ENCODE data around the gene ARMC9.
"Not testable (repeated sequence)": the region's sequence is repeated elsewhere in the genome, so short reads cannot be mapped to it uniquely, and the experiment has no call there.

ARMC9 gene

GRCh38 chr2:231287696-231288095 is 89.3 kb downstream of the ARMC9 start:
- no peak for DNase-seq (ENCODE audit: low read depth)

- no peak for DNase-seq (ENCODE audit: low read depth)
These were observed 90.2 kb downstream of the ARMC9 start for GRCh38 chr2:231288590-231288989.

- no peak for DNase-seq (ENCODE audit: low read depth)
These were observed 92.0 kb downstream of the ARMC9 start for GRCh38 chr2:231290321-231291015.

- DNase-seq (ENCODE audit: low read depth) = no peak
These were observed 94.2 kb downstream of the ARMC9 start for GRCh38 chr2:231292472-231293134.

- no peak for DNase-seq (ENCODE audit: low read depth)
These were observed 94.7 kb downstream of the ARMC9 start for GRCh38 chr2:231293163-231293562.

GRCh38 chr2:231294116-231294515 is 95.7 kb downstream of the ARMC9 start:
- DNase-seq (ENCODE audit: low read depth) = no peak

GRCh38 chr2:231294571-231295362 is 96.3 kb downstream of the ARMC9 start:
- no peak for DNase-seq (ENCODE audit: low read depth)

- no peak for DNase-seq (ENCODE audit: low read depth)
These were observed 96.9 kb downstream of the ARMC9 start for GRCh38 chr2:231295363-231295655.

GRCh38 chr2:231296401-231296974 is 98.1 kb downstream of the ARMC9 start:
- DNase-seq (ENCODE audit: low read depth) = no peak

GRCh38 chr2:231297108-231297908 is 98.9 kb downstream of the ARMC9 start:
- DNase-seq (ENCODE audit: low read depth) = no peak

GRCh38 chr2:231298091-231298490 is 99.7 kb downstream of the ARMC9 start:
- DNase-seq (ENCODE audit: low read depth) = no peak

GRCh38 chr2:231299267-231299666 is 100.8 kb downstream of the ARMC9 start:
- no peak for DNase-seq (ENCODE audit: low read depth)

- DNase-seq (ENCODE audit: low read depth) = no peak
These were observed 101.7 kb downstream of the ARMC9 start for GRCh38 chr2:231300020-231300721.

- no peak for DNase-seq (ENCODE audit: low read depth)
These were observed 102.3 kb downstream of the ARMC9 start for GRCh38 chr2:231300722-231301076.

GRCh38 chr2:231304259-231304658 is 105.8 kb downstream of the ARMC9 start:
- not testable (repeated sequence) for DNase-seq (ENCODE audit: low read depth)

- no peak for DNase-seq (ENCODE audit: low read depth)
These were observed 106.8 kb downstream of the ARMC9 start for GRCh38 chr2:231305221-231305620.

- no peak for DNase-seq (ENCODE audit: low read depth)
These were observed 108.5 kb downstream of the ARMC9 start for GRCh38 chr2:231306791-231307393.

- no peak for DNase-seq (ENCODE audit: low read depth)
These were observed 109.8 kb downstream of the ARMC9 start for GRCh38 chr2:231308219-231308618.

GRCh38 chr2:231308631-231309428 is 110.4 kb downstream of the ARMC9 start:
- DNase-seq (ENCODE audit: low read depth) = no peak

GRCh38 chr2:231312066-231312465 is 113.6 kb downstream of the ARMC9 start:
- DNase-seq (ENCODE audit: low read depth) = no peak
